Upper lobe of left lung (tissue), 6 donors: ENCODE measurements around the gene ADAMTS2. TPM values are rescaled to one million over a fixed set of nuclear protein-coding genes. Genes with fewer than 3 reads are reported as not detected.

Experiments used
- ATAC-seq, 2 donors: fragments of 200-7000 bp; cut with Tn5 transposase; one replicate each; pipeline ENCODE4 v1.9.1; 2022; ENCODE audit warnings: mild to moderate bottlenecking in 2 of 2, moderate library complexity in 2 of 2; ENCODE audit not compliant: low FRiP score in 2 of 2
- DNase-seq, 2 donors: peaks; one replicate each; pipeline ENCODE4 v3.0.0-alpha.2; 2019 to 2020
- H3K27ac ChIP-seq, 4 donors: fragments of 200-600 bp; sonication (generic); one replicate each; pipeline ENCODE4 v1.5.1; 2016 to 2019
- H3K27me3 ChIP-seq, 4 donors: fragments of 200-600 bp; sonication (generic); one replicate each; pipeline ENCODE4 v1.5.1; 2017 to 2019
- H3K36me3 ChIP-seq, 4 donors: fragments of 200-600 bp; sonication (generic); one replicate each; pipeline ENCODE4 v1.5.1; 2016 to 2019
- H3K4me1 ChIP-seq, 4 donors: fragments of 200-600 bp; sonication (generic); one replicate each; pipeline ENCODE4 v1.5.1; 2018 to 2019
- H3K4me3 ChIP-seq, 4 donors: fragments of 200-600 bp; sonication (generic); one replicate each; pipeline ENCODE4 v1.5.1; 2017 to 2019; ENCODE audit warnings: mild to moderate bottlenecking in 2 of 4, moderate library complexity in 1 of 4
- H3K9me3 ChIP-seq, 4 donors: fragments of 200-600 bp; sonication (generic); one replicate each; pipeline ENCODE4 v1.5.1; 2018 to 2019
- EP300 ChIP-seq, 4 donors: sonication (generic); formaldehyde crosslinking; IDR thresholded peaks; one replicate each; pipeline ENCODE4 v1.5.1; 2017; ENCODE audit warnings: antibody characterized with exemption in 4 of 4, control low read depth in 2 of 4
- POLR2A ChIP-seq, 4 donors: fragments of 450-650 bp; IDR thresholded peaks; one replicate each; pipeline ENCODE4 v1.5.1; 2016 to 2017; ENCODE audit warnings: antibody characterized with exemption in 4 of 4, mild to moderate bottlenecking in 2 of 4
- POLR2AphosphoS5 ChIP-seq, 2 donors: sonication (generic); formaldehyde crosslinking; IDR thresholded peaks; one replicate each; pipeline ENCODE4 v1.5.1; 2017; ENCODE audit warnings: antibody characterized with exemption in 2 of 2
- WGBS, 2 donors: methylation state at CpG; one replicate each; pipeline ENCODE4 v1.1.5; 2017 to 2018; 5-methylcytosine and 5-hydroxymethylcytosine counted together
- total RNA-seq, 6 donors: library from RNA; depleted of rRNA in 4 of 6; stranded (reverse); fragments of >200 nt in 4 of 6; gene quantifications; one replicate each; pipeline versions ENCODE4 v1.1.0 to v1.2.1, GENCODE V29; 2016 to 2021
- TF ChIP-seq, protein P1 (sequence below), 6 experiments: fragments of 450-650 bp in 4 of 6; fragments of 200-600 bp in 2 of 6; sonication (generic) in 2 of 6; IDR thresholded peaks; one replicate each; pipeline ENCODE4 v1.5.1; 2016 to 2019; ENCODE audit warnings: antibody characterized with exemption in 6 of 6
- donor health status: DM: no; HTN: no; CAD: no; lungs with moderate emphysema.
- donor health status: DM: no; HTN: yes; CAD: no; lungs with severe emphysema.

The ADAMTS2 gene
- total RNA-seq, 6 donors from 2014 or later = 10.0 to 114 (median 25.7) TPM

DNA sequence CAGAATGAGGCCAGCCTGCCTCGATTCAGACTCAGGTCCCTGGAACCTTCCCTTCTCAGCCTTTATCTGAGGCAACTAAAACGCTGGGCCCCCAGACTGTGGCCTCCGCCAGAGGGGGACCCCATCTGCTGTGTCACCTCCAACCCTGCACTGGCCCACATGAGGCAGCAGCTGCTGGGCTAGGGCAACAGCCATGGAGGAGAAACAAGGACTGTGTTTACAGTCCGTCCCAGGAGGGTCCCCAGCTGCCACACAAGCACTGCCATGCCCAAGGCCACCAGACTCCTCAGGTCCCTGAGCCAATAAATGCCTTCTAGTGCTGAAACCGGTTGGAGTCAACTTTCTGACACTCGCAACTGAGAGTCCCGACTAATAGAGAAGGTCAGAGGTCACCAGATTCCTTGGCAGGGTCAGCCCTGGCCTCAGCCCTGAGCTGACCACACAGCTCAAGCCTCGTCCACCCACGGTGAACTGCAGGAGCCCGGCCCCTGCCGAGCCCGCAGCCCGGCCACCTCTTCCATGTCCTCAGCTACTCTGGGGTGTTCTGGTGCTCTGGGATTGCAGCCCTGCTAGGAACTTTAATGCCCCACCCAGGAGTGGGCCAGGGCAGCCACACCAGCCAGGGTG is 208.1 kb downstream of the ADAMTS2 start:
- no peaks in the 10 kb centered on the region for H3K27me3 ChIP-seq
- H3K36me3 ChIP-seq = peaks cover 0 to 3% (median 2%) of the 10 kb centered on the region in 4 donors
- no peak overlapping the region for H3K4me3 ChIP-seq
- WGBS, 2 donors = 71 to 82% methylated on average over 7 to 13 of the region's 13 CpGs
- peak in 1 of 2 donors; percentile 5 for ATAC-seq
- DNase-seq = no peak
- H3K4me1 ChIP-seq = no peaks in the 10 kb centered on the region
- H3K9me3 ChIP-seq = no peaks in the 10 kb centered on the region
- H3K27ac ChIP-seq = no peak overlapping the region
- TF ChIP-seq POLR2AphosphoS5 (IDR thresholded peaks at IDR 0.05) (no peak), POLR2A (IDR thresholded peaks at IDR 0.05) (no peak), EP300 (IDR thresholded peaks at IDR 0.05) (no peak)
- TF ChIP-seq, protein P1, sequence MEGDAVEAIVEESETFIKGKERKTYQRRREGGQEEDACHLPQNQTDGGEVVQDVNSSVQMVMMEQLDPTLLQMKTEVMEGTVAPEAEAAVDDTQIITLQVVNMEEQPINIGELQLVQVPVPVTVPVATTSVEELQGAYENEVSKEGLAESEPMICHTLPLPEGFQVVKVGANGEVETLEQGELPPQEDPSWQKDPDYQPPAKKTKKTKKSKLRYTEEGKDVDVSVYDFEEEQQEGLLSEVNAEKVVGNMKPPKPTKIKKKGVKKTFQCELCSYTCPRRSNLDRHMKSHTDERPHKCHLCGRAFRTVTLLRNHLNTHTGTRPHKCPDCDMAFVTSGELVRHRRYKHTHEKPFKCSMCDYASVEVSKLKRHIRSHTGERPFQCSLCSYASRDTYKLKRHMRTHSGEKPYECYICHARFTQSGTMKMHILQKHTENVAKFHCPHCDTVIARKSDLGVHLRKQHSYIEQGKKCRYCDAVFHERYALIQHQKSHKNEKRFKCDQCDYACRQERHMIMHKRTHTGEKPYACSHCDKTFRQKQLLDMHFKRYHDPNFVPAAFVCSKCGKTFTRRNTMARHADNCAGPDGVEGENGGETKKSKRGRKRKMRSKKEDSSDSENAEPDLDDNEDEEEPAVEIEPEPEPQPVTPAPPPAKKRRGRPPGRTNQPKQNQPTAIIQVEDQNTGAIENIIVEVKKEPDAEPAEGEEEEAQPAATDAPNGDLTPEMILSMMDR (IDR thresholded peaks at IDR 0.05) = no peak

DNA sequence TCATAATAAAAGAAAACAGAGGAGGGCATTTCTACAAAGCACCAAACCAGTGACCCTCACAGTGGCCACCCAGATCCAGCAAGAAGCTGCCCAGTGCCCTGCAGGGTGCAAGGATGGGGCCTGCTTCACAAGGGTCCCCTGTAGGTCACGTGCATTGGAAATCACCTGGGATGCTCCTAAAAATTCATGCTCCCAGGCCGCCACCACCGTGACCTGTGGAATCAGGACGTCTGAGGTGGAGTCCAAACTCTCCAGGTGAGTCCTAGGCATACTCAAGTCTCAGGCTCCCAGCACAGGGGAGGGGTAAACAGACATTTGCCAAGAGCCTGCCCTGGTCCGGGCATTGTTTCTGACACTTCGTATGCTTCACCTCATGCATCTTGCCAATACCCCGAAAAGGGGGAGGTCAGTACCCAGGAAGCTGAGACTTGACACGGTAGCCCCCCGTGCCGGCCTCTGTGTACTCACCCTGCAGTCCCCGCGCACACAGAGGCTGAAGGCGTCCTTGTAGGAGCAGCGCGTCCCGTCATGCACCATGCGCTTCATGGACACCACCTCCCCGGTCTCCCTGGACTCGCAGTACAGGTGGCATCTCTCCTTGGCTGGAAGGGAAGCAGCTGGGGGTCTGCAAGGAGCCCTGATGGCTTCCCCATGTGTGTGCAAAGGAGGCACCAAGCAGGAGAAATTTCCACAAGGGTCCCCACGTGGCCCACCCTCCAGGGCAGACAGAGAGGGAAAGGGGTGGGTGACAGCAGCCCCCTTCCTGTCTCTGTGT is 209.6 kb downstream of the ADAMTS2 start:
- H3K4me1 ChIP-seq = no peaks in the 10 kb centered on the region
- H3K36me3 ChIP-seq = peaks cover 0 to 9% (median 2%) of the 10 kb centered on the region in 4 donors
- no peak for ATAC-seq

DNA sequence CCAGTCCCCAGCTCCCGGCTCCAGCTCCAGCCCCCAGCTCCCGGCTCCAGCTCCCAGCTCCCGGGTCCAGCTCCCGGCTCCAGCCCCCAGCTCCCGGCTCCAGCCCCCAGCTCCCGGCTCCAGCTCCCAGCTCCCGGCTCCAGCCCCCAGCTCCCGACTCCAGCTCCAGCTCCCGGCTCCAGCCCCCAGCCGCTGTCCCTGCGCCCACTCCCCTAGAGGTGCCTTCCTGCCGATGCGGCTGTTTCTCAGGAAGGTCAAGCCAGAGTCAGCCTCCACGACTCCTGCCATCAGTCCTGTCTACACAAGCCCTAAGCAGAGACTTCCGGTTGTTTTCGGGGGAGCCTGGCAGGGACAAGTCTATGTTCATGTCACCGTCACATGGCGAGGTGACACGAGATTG is 210.3 kb downstream of the ADAMTS2 start:
- ATAC-seq (no peak), DNase-seq (peak in 1 of 2 donors; percentile 60)
- TF ChIP-seq, protein P1 (IDR thresholded peaks at IDR 0.05) = no peak
- no peak for TF ChIP-seq EP300 (IDR thresholded peaks at IDR 0.05)
- Histone ChIP-seq H3K27me3 (no peaks in the 10 kb centered on the region), H3K4me1 (no peaks in the 10 kb centered on the region), H3K36me3 (peaks cover 0 to 9% (median 2%) of the 10 kb centered on the region in 4 donors), H3K27ac (no peak overlapping the region), H3K9me3 (no peaks in the 10 kb centered on the region), H3K4me3 (no peak overlapping the region)
- 85 to 86% methylated on average over 16 to 19 of the region's 19 CpGs for WGBS, 2 donors

More for the DNA sequence above, 209.6 kb downstream of the ADAMTS2 start:
- H3K27ac ChIP-seq = no peak overlapping the region
- 76 to 94% methylated on average over 5 to 19 of the region's 20 CpGs for WGBS, 2 donors
- no peaks in the 10 kb centered on the region for H3K9me3 ChIP-seq
- peak in 1 of 2 donors; percentile 47 for DNase-seq
- H3K4me3 ChIP-seq = no peak overlapping the region
- no peak for TF ChIP-seq POLR2A (IDR thresholded peaks at IDR 0.05)
- TF ChIP-seq, protein P1 (IDR thresholded peaks at IDR 0.05) = no peak
- no peaks in the 10 kb centered on the region for H3K27me3 ChIP-seq

DNA sequence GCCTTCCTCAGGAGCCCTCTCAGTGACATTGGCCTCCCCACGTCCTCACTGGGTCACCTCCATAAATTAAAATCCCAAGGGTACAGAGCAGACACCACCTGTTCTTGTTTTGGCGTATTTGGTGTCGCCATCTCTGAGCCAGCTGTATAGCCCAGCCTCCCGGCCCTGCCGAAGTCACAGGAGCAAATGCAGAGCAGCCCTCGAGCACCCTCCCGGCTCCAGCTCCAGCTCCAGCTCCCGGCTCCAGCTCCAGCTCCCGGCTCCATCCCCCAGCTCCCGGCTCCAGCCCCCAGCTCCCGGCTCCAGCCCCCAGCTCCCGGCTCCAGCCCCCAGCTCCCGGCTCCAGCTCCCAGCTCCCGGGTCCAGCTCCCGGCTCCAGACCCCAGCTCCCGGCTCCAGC is 210.8 kb downstream of the ADAMTS2 start:
- DNase-seq = peak in 1 of 2 donors; percentile 39
- WGBS, 2 donors = 93 to 94% methylated on average over 16 of the region's 16 CpGs

More for the DNA sequence above, 210.8 kb downstream of the ADAMTS2 start:
- no peak for ATAC-seq
- TF ChIP-seq EP300 (IDR thresholded peaks at IDR 0.05) (no peak), POLR2AphosphoS5 (IDR thresholded peaks at IDR 0.05) (no peak), POLR2A (IDR thresholded peaks at IDR 0.05) (no peak)
- TF ChIP-seq, protein P1 (IDR thresholded peaks at IDR 0.05) = no peak
- Histone ChIP-seq H3K4me1 (no peaks in the 10 kb centered on the region), H3K4me3 (no peak overlapping the region), H3K36me3 (peaks cover 0 to 10% (median 4%) of the 10 kb centered on the region in 4 donors), H3K27ac (no peak overlapping the region), H3K9me3 (no peaks in the 10 kb centered on the region), H3K27me3 (no peaks in the 10 kb centered on the region)
